Gastroesophageal sphincter (tissue), 4 donors: ENCODE data around the gene PIP4K2A. TPM values are rescaled to one million over a fixed set of nuclear protein-coding genes. Genes with fewer than 3 reads are reported as not detected.
"Not testable (repeated sequence)": the region's sequence is repeated elsewhere in the genome, so short reads cannot be mapped to it uniquely, and the experiment has no call there.

Experiments used
- ATAC-seq: fragments of 150-250 bp; one replicate; pipeline ENCODE4 v1.9.1; 2016; ENCODE audit warnings: mild to moderate bottlenecking, moderate library complexity
- H3K27ac ChIP-seq, 4 donors: fragments of 200-600 bp; sonication (generic) in 3 of 4; 1 replicate in 3 of 4; 2 replicates in 1 of 4; pipeline ENCODE4 v1.5.1; 2016 to 2019
- H3K27me3 ChIP-seq: fragments of 200-600 bp; sonication (generic); one replicate; pipeline ENCODE4 v1.5.1; 2019
- H3K36me3 ChIP-seq, 2 donors: fragments of 200-600 bp; sonication (generic); one replicate each; pipeline ENCODE4 v1.5.1; 2019; ENCODE audit warnings: control low read depth in 1 of 2
- H3K4me1 ChIP-seq, 3 donors: fragments of 200-600 bp; sonication (generic); 1 replicate in 2 of 3; 2 replicates in 1 of 3; pipeline ENCODE4 v1.5.1; 2016 to 2019; ENCODE audit warnings: control low read depth in 2 of 3
- H3K4me3 ChIP-seq, 2 donors: fragments of 200-600 bp; sonication (generic); one replicate each; pipeline ENCODE4 v1.5.1; 2019; ENCODE audit warnings: mild to moderate bottlenecking in 1 of 2, moderate library complexity in 1 of 2
- H3K9me3 ChIP-seq, 3 donors: fragments of 200-600 bp; sonication (generic); one replicate each; pipeline ENCODE4 v1.5.1; 2017 to 2019; ENCODE audit warnings: control low read depth in 2 of 3
- CTCF ChIP-seq, 4 experiments: fragments of 200-600 bp in 2 of 4; fragments of 450-650 bp in 2 of 4; sonication (generic) in 1 of 4; IDR thresholded peaks; one replicate each; pipeline ENCODE4 v1.5.1; 2017 to 2019; ENCODE audit warnings: antibody characterized with exemption in 4 of 4, mild to moderate bottlenecking in 2 of 4, moderate library complexity in 2 of 4
- EP300 ChIP-seq: sonication (generic); formaldehyde crosslinking; IDR thresholded peaks from one replicate; pipeline ENCODE4 v1.6.1; 2017; ENCODE audit warnings: antibody characterized with exemption, mild to moderate bottlenecking
- POLR2A ChIP-seq, 2 donors: fragments of 450-650 bp; IDR thresholded peaks; one replicate each; pipeline ENCODE4 v1.6.1; 2017; ENCODE audit warnings: antibody characterized with exemption in 2 of 2, mild to moderate bottlenecking in 2 of 2, moderate library complexity in 1 of 2
- POLR2AphosphoS5 ChIP-seq: sonication (generic); formaldehyde crosslinking; IDR thresholded peaks from one replicate; pipeline ENCODE4 v1.6.1; 2017; ENCODE audit warnings: antibody characterized with exemption
- WGBS, 2 donors: methylation state at CpG; one replicate each; pipeline ENCODE4 v1.1.5; 2018; ENCODE audit warnings: low coverage in 1 of 2; 5-methylcytosine and 5-hydroxymethylcytosine counted together
- total RNA-seq, 4 donors: library from RNA; depleted of rRNA; stranded (reverse); fragments of >200 nt; gene quantifications; one replicate each; pipeline ENCODE4 v1.1.0, GENCODE V29; 2016

PIP4K2A gene
- total RNA-seq, 4 donors from 2014 or later, result 30.4 to 57.2 (median 51.3) TPM

- 57 to 59% methylated on average over 3 of the region's 3 CpGs for WGBS, 2 donors
Measured at GRCh38 chr10:22698941-22699440, 15.4 kb downstream of the PIP4K2A start.

GRCh38 chr10:22697800-22698199 lies 16.6 kb downstream of the PIP4K2A start:
- WGBS, 2 donors, result 76 to 84% methylated on average over 8 to 10 of the region's 10 CpGs
- Histone ChIP-seq H3K9me3 (no peaks in the 10 kb centered on the region), H3K27ac (no peak overlapping the region), H3K4me1 (peaks cover 5 to 86% (median 16%) of the 10 kb centered on the region in 3 donors), H3K4me3 (no peak overlapping the region), H3K36me3 (no peaks in the 10 kb centered on the region), H3K27me3 (no peaks in the 10 kb centered on the region)
- no peak for TF ChIP-seq CTCF (IDR thresholded peaks at IDR 0.05)
- no peak for ATAC-seq

More at GRCh38 chr10:22698941-22699440, 15.4 kb downstream of the PIP4K2A start:
- no peak for TF ChIP-seq EP300
- no peak for TF ChIP-seq POLR2AphosphoS5
- TF ChIP-seq CTCF (IDR thresholded peaks at IDR 0.05), result no peak
- TF ChIP-seq POLR2A (IDR thresholded peaks at IDR 0.05), result no peak
- ATAC-seq, result no peak
- H3K27ac ChIP-seq, result no peak overlapping the region
- peaks cover 11 to 92% (median 13%) of the 10 kb centered on the region in 3 donors for H3K4me1 ChIP-seq
- no peaks in the 10 kb centered on the region for H3K36me3 ChIP-seq
- H3K9me3 ChIP-seq, result no peaks in the 10 kb centered on the region
- H3K4me3 ChIP-seq, result no peak overlapping the region
- H3K27me3 ChIP-seq, result no peaks in the 10 kb centered on the region

GRCh38 chr10:22697101-22697500 lies 17.3 kb downstream of the PIP4K2A start:
- peaks cover 5 to 79% (median 16%) of the 10 kb centered on the region in 3 donors for H3K4me1 ChIP-seq
- 49 to 54% methylated on average over 2 to 4 of the region's 4 CpGs for WGBS, 2 donors
- no peak for TF ChIP-seq CTCF (IDR thresholded peaks at IDR 0.05)
- no peak for TF ChIP-seq EP300
- TF ChIP-seq POLR2AphosphoS5, result no peak
- no peak for TF ChIP-seq POLR2A (IDR thresholded peaks at IDR 0.05)
- H3K36me3 ChIP-seq, result no peaks in the 10 kb centered on the region
- H3K4me3 ChIP-seq, result no peak overlapping the region
- no peaks in the 10 kb centered on the region for H3K9me3 ChIP-seq
- H3K27me3 ChIP-seq, result no peaks in the 10 kb centered on the region
- no peak for ATAC-seq
- no peak overlapping the region for H3K27ac ChIP-seq

- no peak overlapping the region for H3K4me3 ChIP-seq
- no peak overlapping the region for H3K27ac ChIP-seq
- 81 to 96% methylated on average over 6 of the region's 6 CpGs for WGBS, 2 donors
- no peaks in the 10 kb centered on the region for H3K36me3 ChIP-seq
- no peaks in the 10 kb centered on the region for H3K27me3 ChIP-seq
- no peak for ATAC-seq
- H3K9me3 ChIP-seq, result no peaks in the 10 kb centered on the region
- TF ChIP-seq POLR2AphosphoS5 (no peak), EP300 (no peak), CTCF (IDR thresholded peaks at IDR 0.05) (no peak), POLR2A (IDR thresholded peaks at IDR 0.05) (no peak)
- H3K4me1 ChIP-seq, result peaks cover 7 to 68% (median 11%) of the 10 kb centered on the region in 3 donors
Measured at GRCh38 chr10:22693860-22694259, 20.5 kb downstream of the PIP4K2A start.

DNA sequence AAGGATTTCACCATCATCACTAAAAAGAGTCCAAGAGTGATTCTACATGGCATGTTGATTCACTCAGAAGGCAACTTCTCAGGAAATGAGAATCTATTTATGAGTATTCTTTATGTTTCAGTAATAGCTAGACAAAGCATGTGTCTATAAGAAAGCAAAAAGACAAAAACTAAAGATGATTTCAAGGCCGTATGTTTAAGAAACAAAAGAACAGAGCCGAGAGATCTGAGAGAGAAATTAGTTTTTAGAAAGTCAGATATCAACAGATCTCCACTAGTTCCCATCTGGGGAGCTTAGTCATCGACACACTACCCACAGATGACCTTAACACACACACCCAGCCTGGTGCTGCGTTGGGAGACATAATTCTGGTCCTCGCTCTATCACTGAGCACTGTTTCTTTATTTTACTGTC lies 21.0 kb downstream of the PIP4K2A start:
- no peak overlapping the region for H3K4me3 ChIP-seq
- TF ChIP-seq POLR2A (IDR thresholded peaks at IDR 0.05) (no peak), POLR2AphosphoS5 (no peak), EP300 (no peak), CTCF (IDR thresholded peaks at IDR 0.05) (no peak)
- 61 to 66% methylated on average over 5 of the region's 5 CpGs for WGBS, 2 donors
- no peak for ATAC-seq
- peaks cover 7 to 63% (median 11%) of the 10 kb centered on the region in 3 donors for H3K4me1 ChIP-seq
- no peaks in the 10 kb centered on the region for H3K9me3 ChIP-seq
- no peaks in the 10 kb centered on the region for H3K27me3 ChIP-seq
- H3K36me3 ChIP-seq, result no peaks in the 10 kb centered on the region
- H3K27ac ChIP-seq, result no peak overlapping the region

GRCh38 chr10:22692119-22692518 lies 22.3 kb downstream of the PIP4K2A start:
- not testable (repeated sequence) for H3K36me3 ChIP-seq, H3K27me3 ChIP-seq, H3K4me3 ChIP-seq, H3K9me3 ChIP-seq, ATAC-seq, H3K27ac ChIP-seq
- WGBS, 2 donors, result 100% methylated on average over 1 to 3 of the region's 5 CpGs
- peaks cover 3 to 51% (median 9%) of the 10 kb centered on the region in 3 donors for H3K4me1 ChIP-seq
